Measurements from ENCODE around the gene DLGAP1. TPM values are rescaled to one million over a fixed set of nuclear protein-coding genes. Genes with fewer than 3 reads are reported as not detected.

DLGAP1 gene
- total and polyA plus RNA-seq, 2 of the 8 experiments (the other 6 are each of a cell fraction or from before 2014, with no cell fraction given) = 11.8 to 16.9 TPM

DNA sequence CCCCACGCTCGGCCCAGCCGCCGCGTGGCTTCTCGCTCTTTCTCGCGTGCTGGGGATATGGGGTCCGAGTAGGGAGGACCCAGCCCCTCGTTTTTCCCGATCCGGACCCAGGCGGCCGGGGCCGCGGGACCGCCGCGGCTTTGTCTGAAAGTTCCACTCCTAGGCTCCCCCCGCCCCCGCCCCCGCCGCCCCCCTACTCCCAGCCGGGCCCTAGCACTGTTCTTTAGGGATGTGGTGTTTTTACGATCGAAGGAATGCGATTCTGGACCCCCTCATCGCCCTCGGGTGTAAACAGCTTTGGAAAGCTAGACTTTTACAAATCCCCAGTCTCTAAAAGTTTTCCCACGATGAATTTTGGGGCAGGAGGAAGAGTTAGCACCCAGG, 1004.3 kb downstream of the DLGAP1 start:
- POLR2A ChIA-PET (ENCODE audit: partially characterized antibody) = interaction anchor here (1.0 to 6.2 kb wide), 9 partner anchors 11 to 214 kb away, joined by 3 to 68 read pairs (median 7); no protein-coding TSS in a partner anchor
- FAIRE-seq = no peak
- TF ChIP-seq MAX (IDR thresholded peaks at IDR 0.05) = no peak
- no peak for TF ChIP-seq RBBP5 (IDR thresholded peaks at IDR 0.05; ENCODE audit: borderline replicate concordance, low read depth, low read length)
- TF ChIP-seq RNF2 (IDR thresholded peaks at IDR 0.05; ENCODE audit: borderline replicate concordance, low read depth, low read length, missing control alignments, poor library complexity, severe bottlenecking) = no peak
- no peak for TF ChIP-seq SRF (IDR thresholded peaks at IDR 0.05; ENCODE audit: low read depth, low read length)
- TF ChIP-seq SIRT6 (IDR thresholded peaks at IDR 0.05; ENCODE audit: low read length) = no peak
- no peak for TF ChIP-seq KDM4A (IDR thresholded peaks at IDR 0.05; ENCODE audit: low read depth, low read length, severe bottlenecking)
- no peak for TF ChIP-seq SUZ12 (IDR thresholded peaks at IDR 0.05; ENCODE audit: low read length)
- no peak for TF ChIP-seq TEAD4 (IDR thresholded peaks at IDR 0.05; ENCODE audit: low read depth, low read length)
- TF ChIP-seq TBP (IDR thresholded peaks at IDR 0.05; ENCODE audit: low read depth, low read length) = no peak
- TF ChIP-seq NRF1 (IDR thresholded peaks at IDR 0.05; ENCODE audit: low read depth, low read length) = no peak
- TF ChIP-seq ZNF274 (IDR thresholded peaks at IDR 0.05; ENCODE audit: borderline replicate concordance, extremely low read depth, low read length) = no peak
- no peak for TF ChIP-seq ATF3 (IDR thresholded peaks at IDR 0.05; ENCODE audit: insufficient read depth, low read depth, low read length)

More for the DNA sequence above, 1004.3 kb downstream of the DLGAP1 start:
- H3K27ac ChIP-seq (ENCODE audit: low read depth, low read length) = peak overlapping the region; percentile 72; the same call in 1 of the 2 replicates
- no peak overlapping the region for H2AFZ ChIP-seq (ENCODE audit: low read length)
- H3K23ac ChIP-seq (ENCODE audit: insufficient read length) = no peak overlapping the region
- peak overlapping the region; percentile 83 for H3K56ac ChIP-seq (replicated peaks; ENCODE audit: insufficient read length, low read depth, low read length)
- CTCF ChIA-PET (ENCODE audit: partially characterized antibody) = interaction anchor here (0.7 to 4.7 kb wide), 6 partner anchors 9 to 215 kb away, joined by 3 to 28 read pairs (median 4); no protein-coding TSS in a partner anchor
- no peak overlapping the region for H2BK20ac ChIP-seq (ENCODE audit: low read length)
- H4K5ac ChIP-seq (ENCODE audit: insufficient read length, low read depth, low read length) = peak overlapping the region; percentile 78
- H3K9me3 ChIP-seq (ENCODE audit: insufficient read depth in 2 of 2, low read depth in 1 of 2, low read length in 1 of 2) = no peaks in the 10 kb centered on the region
- no peak overlapping the region for H3K14ac ChIP-seq (ENCODE audit: insufficient read length)
- no peak overlapping the region for H2AK5ac ChIP-seq (ENCODE audit: low read depth, low read length)
- peaks cover 0 to 19% (median 2%) of the 10 kb centered on the region in 4 experiments; a peak in 2 of 8 replicates for H3K36me3 ChIP-seq (ENCODE audit: control insufficient read depth in 2 of 4, insufficient read depth in 4 of 4, low read length in 3 of 4)
- peak overlapping the region; percentile 96 to 99 (median 98) for H3K4me3 ChIP-seq (ENCODE audit: extremely low read depth in 1 of 4, insufficient read depth in 2 of 4, low read depth in 3 of 4, low read length in 4 of 4)
- H3K4ac ChIP-seq (replicated peaks; ENCODE audit: insufficient read length, low read depth, low read length) = peak overlapping the region; percentile 44
- no peak overlapping the region for H2BK120ac ChIP-seq (replicated peaks; ENCODE audit: low read depth, low read length)
- H3K23me2 ChIP-seq (ENCODE audit: low read depth, low read length) = peaks cover 21% of the 10 kb centered on the region
- H3K4me1 ChIP-seq (replicated peaks in 1 of 4; ENCODE audit: control insufficient read depth in 3 of 4, insufficient read depth in 4 of 4, low read length in 3 of 4) = peaks cover 5 to 19% (median 7%) of the 10 kb centered on the region in 4 experiments; a peak in 6 of 7 replicates
- H2BK15ac ChIP-seq (ENCODE audit: low read length) = no peak overlapping the region
- H3K4me2 ChIP-seq (ENCODE audit: insufficient read depth in 1 of 2, low read depth in 2 of 2, low read length in 2 of 2) = peak overlapping the region; percentile 67 to 95
- peak overlapping the region; percentile 77 to 87 (median 84) for H3K9ac ChIP-seq (replicated peaks in 1 of 4; ENCODE audit: extremely low read depth in 1 of 4, low read depth in 3 of 4, low read length in 3 of 4)
- peak overlapping the region; percentile 29 for H4K91ac ChIP-seq (replicated peaks; ENCODE audit: insufficient read length, low read length)
- H2BK5ac ChIP-seq (ENCODE audit: low read depth, low read length) = peak overlapping the region; percentile 91
- no peak for DNase-seq (ENCODE audit: low read depth in 1 of 2, low spot score in 2 of 2)
- WGBS, 2 experiments (ENCODE audit: extremely low coverage in 1 of 2, insufficient coverage in 1 of 2, insufficient read length in 1 of 2, insufficient replicate concordance in 2 of 2, low coverage in 1 of 2, low lambda C conversion rate in 2 of 2, missing lambda C conversion rate in 1 of 2) = 2% methylated on average over 12 of the region's 30 CpGs; no CpG with 5 or more reads in 1 of the 2 experiments
- peak overlapping the region; percentile 96 for H3K18ac ChIP-seq (ENCODE audit: extremely low read depth, low read length)
- H3K27me3 ChIP-seq (replicated peaks in 1 of 4; ENCODE audit: control insufficient read depth in 3 of 4, extremely low read depth in 1 of 4, insufficient read depth in 3 of 4, low read length in 3 of 4) = no peaks in the 10 kb centered on the region
- no peaks in the 10 kb centered on the region for H3K79me1 ChIP-seq (ENCODE audit: low read depth, low read length)
- H2BK12ac ChIP-seq (ENCODE audit: low read depth, low read length) = no peak overlapping the region; the same call in 1 of the 2 replicates
- peaks cover 33 to 72% of the 10 kb centered on the region in 2 experiments for H3K79me2 ChIP-seq (ENCODE audit: control insufficient read depth in 1 of 2, insufficient read depth in 2 of 2, low read length in 2 of 2)
- H4K8ac ChIP-seq (ENCODE audit: extremely low read depth, insufficient read depth, low read length) = peak overlapping the region; percentile 84; the same call in 1 of the 2 replicates
- peaks cover 2 to 4% of the 10 kb centered on the region in 2 experiments for H4K20me1 ChIP-seq (replicated peaks in 1 of 2; ENCODE audit: control insufficient read depth in 1 of 2, insufficient read depth in 2 of 2, low read length in 2 of 2)
